Suppressor macrophage (primary cell): Measurements from ENCODE around the gene PARD3B.

Experiments used
- DNase-seq, 4 experiments: peaks; one replicate each; pipeline ENCODE4 v3.0.0-alpha.2; 2020 to 2022

PARD3B gene

DNA sequence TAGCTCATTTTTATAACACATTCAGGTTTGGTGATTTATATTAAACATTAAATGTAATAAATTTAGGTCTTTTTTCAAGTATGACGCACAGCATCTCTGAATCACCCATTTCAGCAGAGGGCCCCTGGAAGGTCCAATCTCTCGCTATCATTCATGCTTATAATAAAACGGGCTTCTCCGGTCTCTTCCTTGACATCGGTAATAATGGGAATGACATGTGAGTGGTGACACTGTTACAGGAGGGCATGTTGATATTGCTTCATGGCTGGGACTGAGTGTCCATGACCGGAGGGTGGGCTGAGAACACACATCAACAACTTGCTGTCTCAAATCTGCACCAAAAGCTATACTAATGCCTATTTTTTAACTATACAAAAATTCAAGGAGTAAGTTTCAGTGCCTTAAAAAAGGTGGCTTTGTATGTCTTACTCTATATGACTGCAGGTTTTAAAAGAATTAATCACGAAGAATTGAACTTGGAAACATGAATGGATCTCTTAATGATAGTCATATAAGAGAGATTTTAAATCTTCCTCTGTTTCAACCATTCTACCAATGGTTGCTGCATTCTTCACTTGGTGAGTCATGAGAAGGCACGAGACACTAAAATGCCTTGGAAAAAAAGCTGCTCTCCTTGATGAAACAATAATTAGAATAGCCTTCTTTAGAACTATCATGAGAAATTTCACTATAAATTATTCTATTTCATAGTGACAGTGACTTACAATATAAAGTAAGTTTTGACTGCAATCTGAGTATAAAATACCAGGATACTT, 1035.1 kb downstream of the PARD3B start:
- no peak for DNase-seq

GRCh38 chr2:205582366-205582765, 1037.1 kb downstream of the PARD3B start:
- no peak for DNase-seq

- DNase-seq, result no peak
Observed at GRCh38 chr2:205585449-205586383, 1040.4 kb downstream of the PARD3B start.

GRCh38 chr2:205586626-205587025, 1041.4 kb downstream of the PARD3B start:
- DNase-seq, result no peak

GRCh38 chr2:205589479-205589878, 1044.2 kb downstream of the PARD3B start:
- DNase-seq, result no peak

DNA sequence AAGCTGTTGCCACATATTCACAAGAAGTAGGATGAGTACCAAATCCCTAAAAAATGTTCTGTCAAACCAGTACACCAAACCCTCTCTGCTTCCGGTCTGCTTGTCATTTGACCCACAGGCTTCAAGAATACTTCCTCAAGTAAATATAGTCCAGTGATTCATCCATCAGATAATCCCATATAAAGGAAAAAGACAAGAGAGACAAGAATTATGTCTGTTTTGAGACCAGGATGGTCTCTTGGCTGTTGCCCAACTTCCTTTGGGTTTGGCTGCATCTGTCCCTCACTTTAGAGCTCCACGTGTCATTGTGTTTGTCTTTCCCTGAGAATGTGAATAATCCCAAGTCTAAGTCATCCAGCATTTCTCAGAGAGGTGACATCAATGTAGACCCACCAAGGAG, 1045.5 kb downstream of the PARD3B start:
- no peak for DNase-seq

DNA sequence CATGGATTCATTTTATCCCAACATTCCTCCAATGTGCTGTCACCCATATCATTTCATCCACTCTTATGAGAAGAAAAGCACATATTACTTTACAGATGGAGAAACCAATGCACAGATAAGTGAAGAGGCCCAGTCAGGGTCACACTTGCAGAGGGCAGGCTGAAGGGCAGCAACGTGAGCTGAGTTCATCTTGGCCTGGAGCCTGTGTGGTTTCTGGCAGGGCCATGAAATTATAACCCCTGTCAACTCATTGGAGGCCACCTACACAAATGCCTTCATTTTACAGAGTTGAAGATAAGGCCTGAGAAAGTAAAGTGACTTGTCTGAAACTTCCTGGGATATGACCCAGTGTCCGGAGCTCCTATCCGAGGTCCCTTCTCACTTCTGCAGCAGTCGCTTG, 1048.6 kb downstream of the PARD3B start:
- DNase-seq, result no peak

GRCh38 chr2:205596581-205596980, 1051.3 kb downstream of the PARD3B start:
- no peak for DNase-seq

DNA sequence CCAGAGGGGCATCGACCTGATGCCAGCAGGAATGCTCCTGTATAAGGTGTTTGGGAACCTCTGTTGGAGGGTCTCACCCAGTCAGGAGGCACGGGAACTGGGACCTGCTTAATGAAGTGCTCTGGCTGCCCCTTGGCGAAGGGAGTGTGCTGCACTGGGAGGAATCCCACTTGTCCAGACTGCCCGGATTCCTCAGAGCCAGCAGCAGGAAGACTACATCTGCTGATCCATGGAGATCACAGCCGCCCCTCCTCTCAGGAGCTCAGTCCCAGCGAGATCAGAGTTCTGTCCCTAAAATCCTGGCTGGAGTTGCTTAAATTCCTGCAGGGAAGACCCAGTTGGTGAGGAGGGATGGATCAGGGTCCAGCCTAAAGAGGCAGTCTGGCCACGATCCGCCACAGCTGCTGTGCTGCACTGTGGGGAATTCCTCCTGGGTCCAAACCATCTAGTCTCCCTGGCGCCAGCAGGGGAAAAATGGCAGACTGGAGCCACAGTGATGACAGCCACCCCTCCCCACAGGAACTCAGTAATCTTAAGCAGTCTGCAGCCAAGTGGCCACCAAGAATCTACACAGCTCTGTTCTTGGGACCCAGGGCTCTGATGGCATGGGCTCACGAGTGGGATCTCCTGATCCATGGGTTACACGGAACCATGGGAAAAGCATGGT, 1060.5 kb downstream of the PARD3B start:
- no peak for DNase-seq

GRCh38 chr2:205607146-205607545, 1061.9 kb downstream of the PARD3B start:
- DNase-seq, result peak in 1 of 4 experiments; percentile 10

DNA sequence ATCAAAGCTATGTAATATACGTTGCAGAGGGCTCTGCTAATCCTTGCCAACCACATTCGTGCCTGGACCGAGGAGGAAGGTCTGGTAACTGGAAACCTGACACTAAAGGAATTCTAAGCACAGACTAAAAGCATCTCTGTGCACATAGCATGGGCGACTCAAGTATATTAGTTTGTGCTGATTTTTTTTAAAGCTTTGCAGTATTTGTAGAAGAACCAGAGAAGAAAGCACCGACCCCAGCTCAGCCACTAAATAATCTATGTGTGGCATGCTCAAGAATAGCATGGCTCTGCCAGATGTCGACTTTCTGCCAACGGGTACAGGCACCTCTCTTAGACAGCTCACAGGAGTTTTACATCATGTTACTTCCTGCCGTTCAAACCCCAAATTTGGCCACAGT, 1063.8 kb downstream of the PARD3B start:
- no peak for DNase-seq

- DNase-seq, result no peak
Observed at GRCh38 chr2:205610437-205610836, 1065.2 kb downstream of the PARD3B start.

DNA sequence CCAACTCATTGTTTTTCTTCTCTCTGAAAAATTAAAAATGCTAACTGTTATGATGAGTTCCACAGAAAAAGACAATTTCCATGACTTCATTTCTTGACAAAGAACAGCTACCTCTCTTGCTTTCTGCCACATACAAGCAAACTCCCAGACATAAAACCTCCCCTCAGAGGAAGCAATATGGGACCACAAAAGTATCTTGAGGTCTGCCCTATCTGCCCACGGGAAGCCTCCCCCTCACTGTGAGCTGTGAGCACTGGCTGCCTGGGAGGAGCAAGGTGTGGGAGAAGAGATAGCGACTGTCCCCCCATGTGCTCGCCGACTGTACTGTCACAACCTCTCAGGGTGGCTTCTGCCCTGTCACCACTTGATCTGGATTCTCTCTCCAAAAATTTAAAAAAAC, 1067.4 kb downstream of the PARD3B start:
- DNase-seq, result peak in 1 of 4 experiments; percentile 8

- no peak for DNase-seq
Observed at GRCh38 chr2:205613970-205614559, 1068.8 kb downstream of the PARD3B start.

DNA sequence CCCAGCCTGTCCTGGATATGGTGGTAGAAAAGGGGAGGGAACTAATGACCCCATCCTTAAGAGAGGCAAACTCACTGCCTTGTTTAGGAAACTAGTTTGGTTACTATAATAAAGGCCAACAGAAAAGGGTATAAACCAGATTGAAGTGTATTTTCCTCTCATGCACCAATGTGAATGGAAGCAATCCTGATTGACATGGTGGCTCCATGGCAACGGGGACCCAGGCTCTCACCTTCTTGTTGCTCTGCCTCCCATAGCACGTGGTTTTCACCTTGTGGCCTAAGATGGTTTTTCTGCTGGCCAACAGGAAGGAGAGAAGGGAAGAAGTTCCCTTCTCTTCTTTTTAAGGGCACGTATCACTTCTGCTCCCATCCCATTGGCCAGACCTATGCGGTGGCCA, 1069.7 kb downstream of the PARD3B start:
- DNase-seq, result no peak

DNA sequence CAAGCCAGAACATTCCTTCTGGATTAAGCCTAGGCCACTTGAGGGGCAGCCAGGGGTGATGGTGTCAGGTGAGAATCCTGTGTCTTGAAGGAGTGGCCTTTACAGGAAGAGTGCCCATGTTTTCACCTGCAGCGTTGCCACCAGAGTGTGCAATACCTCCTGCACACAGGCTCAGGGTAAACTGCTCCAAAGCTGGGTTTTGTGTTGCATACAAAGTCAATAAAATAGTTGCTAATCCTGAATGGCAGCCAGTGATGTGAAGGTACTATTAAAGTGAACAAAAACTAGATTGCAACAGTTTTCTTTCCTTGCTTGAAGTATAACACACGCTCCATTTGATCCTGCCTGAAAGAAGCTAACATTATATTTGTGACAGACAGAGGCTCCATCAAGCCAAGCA, 1072.6 kb downstream of the PARD3B start:
- DNase-seq, result no peak

- DNase-seq, result no peak
Observed at GRCh38 chr2:205619600-205619999, 1074.3 kb downstream of the PARD3B start.

DNA sequence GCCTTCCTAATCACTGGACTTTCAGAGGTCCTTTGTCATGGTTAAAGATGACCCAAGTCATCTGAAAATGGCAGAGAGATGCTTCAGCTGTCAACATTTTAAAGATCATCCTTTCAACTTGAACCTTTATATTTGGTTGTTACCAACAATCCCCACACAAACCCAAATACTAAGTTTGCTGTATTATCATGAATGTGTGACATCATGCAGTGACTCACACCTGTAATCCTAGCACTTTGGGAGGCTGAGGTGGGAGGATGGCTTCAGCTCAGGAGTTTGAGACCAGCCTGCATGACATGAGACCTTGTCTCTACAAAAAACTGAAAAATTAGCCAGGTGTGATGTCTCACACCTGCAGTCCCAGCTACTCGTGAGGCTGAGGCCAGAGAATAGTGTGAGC, 1081.8 kb downstream of the PARD3B start:
- DNase-seq, result no peak

GRCh38 chr2:205628422-205628821, 1083.1 kb downstream of the PARD3B start:
- no peak for DNase-seq

- no peak for DNase-seq
Observed at GRCh38 chr2:205629091-205629776, 1084.0 kb downstream of the PARD3B start.

- no peak for DNase-seq
Observed at GRCh38 chr2:205633994-205634393, 1088.7 kb downstream of the PARD3B start.
